GM21381 (cell line): ENCODE measurements around the gene KRTAP4-16.
"Not testable (repeated sequence)": the region's sequence is repeated elsewhere in the genome, so short reads cannot be mapped to it uniquely, and the experiment has no call there.

Source experiments
- ATAC-seq: cut with Tn5 transposase; IDR thresholded peaks from one replicate; pipeline ENCODE4 v1.9.1; 2021; ENCODE audit warnings: mild to moderate bottlenecking, moderate library complexity; ENCODE audit not compliant: unreplicated experiment

The KRTAP4-16 gene

GRCh38 chr17:41119696-41120690 lies 18.0 kb upstream of the KRTAP4-16 start:
- not testable (repeated sequence) for ATAC-seq

- no peak for ATAC-seq
Observed at GRCh38 chr17:41118721-41119120, 16.7 kb upstream of the KRTAP4-16 start.

- not testable (repeated sequence) for ATAC-seq
Observed at GRCh38 chr17:41117846-41118386, 15.9 kb upstream of the KRTAP4-16 start, which contains the start of gene KRTAP4-11. TSS of gene KRTAP4-11 (minus strand) at chr17:41118373. CDS start at chr17:41118315, 58 bp downstream.

- no peak for ATAC-seq
Observed at GRCh38 chr17:41116297-41116696, 14.3 kb upstream of the KRTAP4-16 start.

- no peak for ATAC-seq
Observed at GRCh38 chr17:41111151-41111885, 9.3 kb upstream of the KRTAP4-16 start.

GRCh38 chr17:41108728-41109386 lies 6.8 kb upstream of the KRTAP4-16 start:
- not testable (repeated sequence) for ATAC-seq

- ATAC-seq: no peak
Observed at GRCh38 chr17:41107941-41108450, 6.0 kb upstream of the KRTAP4-16 start.

- not testable (repeated sequence) for ATAC-seq
Observed at GRCh38 chr17:41105347-41105746, 3.3 kb upstream of the KRTAP4-16 start, which contains the start of gene KRTAP4-9. TSS of gene KRTAP4-9 (plus strand) at chr17:41105389. CDS start at chr17:41105389, 0 bp downstream.

- ATAC-seq: not testable (repeated sequence)
Observed at GRCh38 chr17:41104386-41105038, 2.5 kb upstream of the KRTAP4-16 start.

GRCh38 chr17:41103896-41104295 lies 1.9 kb upstream of the KRTAP4-16 start:
- no peak for ATAC-seq

GRCh38 chr17:41099682-41100480 lies 2.1 kb downstream of the KRTAP4-16 start:
- ATAC-seq: not testable (repeated sequence)

GRCh38 chr17:41098481-41098880 lies 3.5 kb downstream of the KRTAP4-16 start:
- ATAC-seq: no peak

- ATAC-seq: no peak
Observed at GRCh38 chr17:41098042-41098441, 4.0 kb downstream of the KRTAP4-16 start, which contains the start of gene KRTAP4-8. TSS of gene KRTAP4-8 (minus strand) at chr17:41098142. CDS start at chr17:41098084, 58 bp downstream.

- ATAC-seq: no peak
Observed at GRCh38 chr17:41096055-41096454, 6.0 kb downstream of the KRTAP4-16 start.

- ATAC-seq: not testable (repeated sequence)
Observed at GRCh38 chr17:41088760-41089352, 13.2 kb downstream of the KRTAP4-16 start.

GRCh38 chr17:41084100-41084856 lies 17.7 kb downstream of the KRTAP4-16 start, which contains the start of gene KRTAP4-7:
TSS of gene KRTAP4-7 (plus strand) at chr17:41084150. CDS start at chr17:41084207, 57 bp downstream.
- ATAC-seq: not testable (repeated sequence)

- not testable (repeated sequence) for ATAC-seq
Observed at GRCh38 chr17:41083427-41083826, 18.6 kb downstream of the KRTAP4-16 start.

GRCh38 chr17:41082626-41083025 lies 19.4 kb downstream of the KRTAP4-16 start:
- ATAC-seq: no peak
